GM12872 (cell line): ENCODE data around the gene TAS1R2.

Experiments used
- CTCF ChIP-seq: IDR thresholded peaks from 3 replicates; pipeline ENCODE4 v1.5.1; 2011; ENCODE audit warnings: low read depth, mild to moderate bottlenecking, low read length, moderate library complexity; ENCODE audit not compliant: insufficient read depth

Gene TAS1R2

GRCh38 chr1:18814874-18815531 lies 44.5 kb downstream of the TAS1R2 start:
- TF ChIP-seq CTCF: no peak

DNA sequence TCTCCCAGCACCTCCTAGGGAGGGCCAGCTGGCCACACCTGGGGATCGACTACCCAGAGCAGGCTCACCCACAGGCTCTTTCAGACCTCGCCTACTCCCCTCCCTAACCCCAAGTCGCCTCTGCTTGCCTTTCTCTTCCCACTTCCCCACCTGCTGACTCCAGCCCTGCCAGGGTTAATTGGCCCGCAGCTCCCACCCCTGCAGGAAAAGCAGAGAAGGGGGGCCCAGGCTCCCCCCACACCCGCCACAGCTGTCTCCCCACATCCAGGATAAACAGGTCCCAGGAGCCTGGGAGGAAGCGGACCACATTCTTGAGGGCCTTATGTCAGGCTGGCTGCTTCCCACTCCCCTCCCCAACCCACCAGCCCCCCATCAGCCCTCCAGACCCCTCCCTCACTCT lies 45.0 kb downstream of the TAS1R2 start:
- TF ChIP-seq CTCF: no peak

DNA sequence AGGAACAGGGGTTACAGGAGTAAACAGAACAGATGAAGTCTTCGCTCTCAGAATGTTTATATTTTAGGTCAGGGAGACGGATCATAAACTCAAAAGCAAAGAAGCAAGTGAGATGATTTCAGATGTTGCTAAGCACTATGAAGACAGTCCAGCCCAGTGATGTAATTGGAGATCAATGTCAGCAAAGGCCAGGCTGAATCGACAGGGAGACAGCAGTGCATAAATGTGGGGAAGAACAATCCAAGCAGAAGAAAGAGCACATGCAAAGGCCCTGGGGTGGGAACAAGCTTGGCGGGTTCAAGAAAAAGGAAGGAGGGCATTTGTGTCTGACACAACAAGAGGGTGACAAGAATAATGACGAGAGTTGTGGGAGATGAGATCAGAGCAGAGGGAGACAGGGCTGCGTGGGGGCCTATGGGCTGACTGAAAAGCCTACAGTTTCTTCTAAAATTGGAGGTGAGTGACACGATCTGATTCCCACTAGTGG lies 47.0 kb downstream of the TAS1R2 start:
- TF ChIP-seq CTCF: no peak

DNA sequence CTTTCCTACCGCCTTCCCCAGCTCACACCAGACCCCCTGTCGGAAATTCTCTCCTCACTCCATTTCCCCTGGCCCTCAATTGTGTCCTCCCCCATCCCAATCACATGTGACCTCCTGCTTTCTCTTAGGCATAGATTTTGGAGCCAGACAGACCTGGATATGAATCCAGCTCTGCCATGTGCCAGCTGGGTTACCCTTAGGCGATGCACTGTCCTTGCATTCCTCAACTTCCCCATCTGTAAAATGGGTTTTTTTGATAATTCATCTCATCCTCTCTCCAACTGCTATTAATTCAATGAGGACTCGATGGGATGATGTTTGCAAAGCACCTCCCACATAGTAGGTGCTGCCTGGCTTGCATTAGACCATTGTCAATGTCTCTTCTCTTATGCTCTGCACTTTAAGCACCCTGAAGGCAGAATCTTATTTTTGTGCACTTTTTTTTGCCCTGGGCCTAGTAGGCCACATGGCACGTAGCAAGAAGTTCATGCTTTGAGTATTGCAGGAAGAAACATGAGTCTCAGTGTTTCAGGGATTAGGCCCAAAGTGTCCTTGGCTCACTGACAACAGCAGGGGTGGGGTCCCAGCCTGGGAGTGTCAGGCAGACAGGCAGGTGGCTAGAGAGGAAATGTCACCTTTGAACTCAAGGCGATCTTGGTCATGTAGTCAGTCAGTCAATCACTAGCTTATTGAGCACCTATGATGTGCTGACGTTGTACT lies 47.6 kb downstream of the TAS1R2 start:
- TF ChIP-seq CTCF: no peak

- TF ChIP-seq CTCF: no peak
Observed at GRCh38 chr1:18809953-18810899, 49.2 kb downstream of the TAS1R2 start.

GRCh38 chr1:18808550-18808949 lies 50.9 kb downstream of the TAS1R2 start:
- TF ChIP-seq CTCF: no peak

- no peak for TF ChIP-seq CTCF
Observed at GRCh38 chr1:18807334-18808063, 52.0 kb downstream of the TAS1R2 start.
